ENCODE data around the gene CLDN14.

CLDN14 gene, protein sequence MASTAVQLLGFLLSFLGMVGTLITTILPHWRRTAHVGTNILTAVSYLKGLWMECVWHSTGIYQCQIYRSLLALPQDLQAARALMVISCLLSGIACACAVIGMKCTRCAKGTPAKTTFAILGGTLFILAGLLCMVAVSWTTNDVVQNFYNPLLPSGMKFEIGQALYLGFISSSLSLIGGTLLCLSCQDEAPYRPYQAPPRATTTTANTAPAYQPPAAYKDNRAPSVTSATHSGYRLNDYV

DNA sequence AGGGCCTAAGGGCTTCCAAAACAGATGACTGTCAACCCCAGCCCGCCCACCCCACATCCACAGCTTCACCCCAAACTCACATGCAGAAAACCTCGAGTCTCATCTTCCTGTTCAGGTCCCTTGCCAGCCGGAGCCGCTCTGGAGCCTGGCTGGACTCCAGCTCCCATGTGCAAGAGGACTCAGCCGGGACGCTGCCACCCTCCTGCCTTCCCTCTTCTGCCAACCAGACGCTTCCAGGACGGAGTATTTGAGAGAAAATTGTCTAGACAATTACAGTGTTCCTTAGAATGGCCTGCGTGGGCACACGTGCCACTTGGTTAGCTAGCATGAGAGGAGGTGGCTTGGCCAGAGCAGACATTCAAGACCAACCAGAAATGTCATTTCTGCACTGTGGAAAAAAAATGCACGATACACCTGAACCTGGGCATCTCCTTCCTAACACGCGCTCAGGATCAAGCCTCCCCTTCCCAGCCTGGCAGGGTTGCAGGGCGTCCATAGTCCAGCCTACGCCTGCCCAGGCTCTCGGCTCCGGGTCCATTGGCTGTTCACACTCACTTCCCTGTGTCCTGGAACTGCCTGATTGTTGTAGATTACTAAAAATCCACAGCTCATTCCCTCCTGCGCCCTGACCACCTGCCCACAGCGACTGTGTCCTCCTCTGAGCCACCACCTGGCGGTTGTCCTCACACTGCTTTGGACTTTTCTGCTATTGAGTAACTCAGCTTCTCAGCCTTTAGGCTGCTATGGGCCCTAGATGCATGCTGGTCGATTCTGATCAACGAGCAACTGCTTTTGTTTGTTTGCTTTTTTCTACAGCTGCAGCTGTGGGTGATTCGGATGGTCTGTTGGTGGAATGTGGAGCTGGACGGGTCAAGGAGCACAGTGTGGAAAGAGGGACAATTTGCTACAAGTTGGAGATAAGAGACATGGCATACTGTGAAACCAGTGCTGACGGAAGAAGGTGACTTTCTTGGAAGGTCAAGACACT is at the start of gene CLDN14:
CLDN14 (minus strand) TSS at position 708 of the 988 bp plus-strand sequence. CDS start 18,427 bp downstream, outside the sequence.
- Histone ChIP-seq H3K27me3 (ENCODE audit: control insufficient read depth, insufficient read depth, low read length) (no peaks in the 10 kb centered on the region), H3K9me3 (ENCODE audit: control insufficient read depth, insufficient read depth, low read length) (no peaks in the 10 kb centered on the region), H3K9ac (ENCODE audit: low read depth, low read length) (no peak within 1 kb of the TSS), H3K36me3 (ENCODE audit: control insufficient read depth, insufficient read depth, low read length) (no peaks in the 10 kb centered on the region), H3K4me1 (ENCODE audit: control insufficient read depth, insufficient read depth, low read length) (no peaks in the 10 kb centered on the region), H3K4me3 (ENCODE audit: low read depth, low read length) (no peak within 1 kb of the TSS)

GRCh38 chr21:36528716-36529115 is 48.8 kb upstream of the CLDN14 start:
- no peak overlapping the region for H3K4me3 ChIP-seq (ENCODE audit: low read depth, low read length)
- H3K9ac ChIP-seq (ENCODE audit: low read depth, low read length): no peak overlapping the region
- no peaks in the 10 kb centered on the region for H3K4me1 ChIP-seq (ENCODE audit: control insufficient read depth, insufficient read depth, low read length)
- H3K27me3 ChIP-seq (ENCODE audit: control insufficient read depth, insufficient read depth, low read length): no peaks in the 10 kb centered on the region
- H3K9me3 ChIP-seq (ENCODE audit: control insufficient read depth, insufficient read depth, low read length): no peaks in the 10 kb centered on the region
- no peaks in the 10 kb centered on the region for H3K36me3 ChIP-seq (ENCODE audit: control insufficient read depth, insufficient read depth, low read length)

DNA sequence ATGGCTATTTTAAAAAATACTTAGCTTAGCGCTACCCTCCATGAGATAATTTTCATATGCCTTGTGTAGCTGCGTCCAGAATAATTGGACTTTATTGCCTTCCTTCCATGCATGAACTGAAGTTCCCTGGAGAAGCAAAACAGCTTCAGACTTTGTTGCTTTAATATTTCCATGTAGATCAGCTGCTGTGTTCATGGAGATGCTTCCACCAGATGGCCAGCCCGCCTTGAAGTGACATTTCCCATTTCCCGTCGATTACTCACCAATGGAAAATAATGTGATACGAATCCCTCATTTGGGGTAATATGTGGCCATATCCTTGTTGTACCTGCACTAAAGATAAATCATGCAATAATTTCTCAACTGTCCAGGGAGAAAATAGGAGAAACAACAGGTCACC is 47.4 kb upstream of the CLDN14 start:
- Histone ChIP-seq H3K9ac (ENCODE audit: low read depth, low read length) (no peak overlapping the region), H3K4me3 (ENCODE audit: low read depth, low read length) (no peak overlapping the region), H3K27me3 (ENCODE audit: control insufficient read depth, insufficient read depth, low read length) (no peaks in the 10 kb centered on the region), H3K9me3 (ENCODE audit: control insufficient read depth, insufficient read depth, low read length) (no peaks in the 10 kb centered on the region), H3K36me3 (ENCODE audit: control insufficient read depth, insufficient read depth, low read length) (no peaks in the 10 kb centered on the region), H3K4me1 (ENCODE audit: control insufficient read depth, insufficient read depth, low read length) (no peaks in the 10 kb centered on the region)

DNA sequence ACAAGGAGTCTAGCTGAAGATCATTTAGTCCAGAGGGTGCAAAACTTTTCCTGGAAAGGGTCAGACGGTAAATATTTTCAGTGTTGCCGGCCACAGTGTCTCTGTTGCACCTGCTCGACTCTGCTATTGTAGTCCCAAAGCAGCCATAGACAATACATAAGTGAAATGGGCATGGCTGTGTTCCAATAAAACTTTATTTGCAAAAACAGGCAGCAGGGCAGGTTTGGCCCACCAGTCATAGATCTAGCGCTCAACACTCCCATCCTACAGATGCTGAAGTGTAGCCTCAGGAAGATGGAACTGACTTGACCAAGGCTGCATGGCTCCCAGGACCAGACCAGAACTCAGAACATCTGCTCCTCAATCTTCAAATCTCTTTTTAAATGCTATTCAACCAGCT is 46.2 kb upstream of the CLDN14 start:
- Histone ChIP-seq H3K36me3 (ENCODE audit: control insufficient read depth, insufficient read depth, low read length) (no peaks in the 10 kb centered on the region), H3K4me3 (ENCODE audit: low read depth, low read length) (no peak overlapping the region), H3K27me3 (ENCODE audit: control insufficient read depth, insufficient read depth, low read length) (no peaks in the 10 kb centered on the region), H3K9ac (ENCODE audit: low read depth, low read length) (no peak overlapping the region), H3K4me1 (ENCODE audit: control insufficient read depth, insufficient read depth, low read length) (no peaks in the 10 kb centered on the region), H3K9me3 (ENCODE audit: control insufficient read depth, insufficient read depth, low read length) (no peaks in the 10 kb centered on the region)

- Histone ChIP-seq H3K4me3 (ENCODE audit: low read depth, low read length) (no peak overlapping the region), H3K27me3 (ENCODE audit: control insufficient read depth, insufficient read depth, low read length) (no peaks in the 10 kb centered on the region), H3K36me3 (ENCODE audit: control insufficient read depth, insufficient read depth, low read length) (no peaks in the 10 kb centered on the region), H3K4me1 (ENCODE audit: control insufficient read depth, insufficient read depth, low read length) (no peaks in the 10 kb centered on the region), H3K9ac (ENCODE audit: low read depth, low read length) (no peak overlapping the region), H3K9me3 (ENCODE audit: control insufficient read depth, insufficient read depth, low read length) (no peaks in the 10 kb centered on the region)
These were observed 44.6 kb upstream of the CLDN14 start for GRCh38 chr21:36524477-36524876.

DNA sequence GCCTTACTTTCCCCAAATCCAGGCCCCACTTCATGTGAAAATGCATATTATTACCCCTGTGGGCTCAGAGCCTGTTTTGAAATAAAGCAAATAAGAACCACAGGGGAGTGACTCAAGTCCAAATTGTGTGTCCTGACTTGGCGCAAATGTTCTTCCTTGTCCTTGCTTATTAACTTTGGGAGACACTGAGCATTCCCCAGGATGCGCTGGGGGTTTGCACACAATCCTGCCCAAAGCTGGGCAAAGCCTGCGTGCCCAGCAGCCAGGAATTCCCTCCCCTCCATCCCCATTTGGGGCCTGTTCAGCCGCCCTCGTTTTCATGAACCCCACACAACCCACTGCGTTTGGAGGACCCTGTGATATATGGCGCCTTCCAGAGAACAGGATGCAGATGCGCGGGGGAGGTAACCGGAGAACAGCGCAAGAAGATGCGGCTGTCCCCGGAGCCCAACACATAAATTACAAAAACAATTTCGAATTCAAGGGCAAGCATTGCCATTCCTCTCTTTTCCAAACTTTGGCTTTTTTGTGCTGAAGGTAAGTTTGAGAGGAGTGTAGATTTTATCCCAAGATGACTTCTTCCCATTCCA is 42.4 kb upstream of the CLDN14 start:
- H3K27me3 ChIP-seq (ENCODE audit: control insufficient read depth, insufficient read depth, low read length): no peaks in the 10 kb centered on the region
- H3K9ac ChIP-seq (ENCODE audit: low read depth, low read length): no peak overlapping the region
- no peaks in the 10 kb centered on the region for H3K9me3 ChIP-seq (ENCODE audit: control insufficient read depth, insufficient read depth, low read length)
- no peaks in the 10 kb centered on the region for H3K4me1 ChIP-seq (ENCODE audit: control insufficient read depth, insufficient read depth, low read length)
- no peaks in the 10 kb centered on the region for H3K36me3 ChIP-seq (ENCODE audit: control insufficient read depth, insufficient read depth, low read length)
- no peak overlapping the region for H3K4me3 ChIP-seq (ENCODE audit: low read depth, low read length)

DNA sequence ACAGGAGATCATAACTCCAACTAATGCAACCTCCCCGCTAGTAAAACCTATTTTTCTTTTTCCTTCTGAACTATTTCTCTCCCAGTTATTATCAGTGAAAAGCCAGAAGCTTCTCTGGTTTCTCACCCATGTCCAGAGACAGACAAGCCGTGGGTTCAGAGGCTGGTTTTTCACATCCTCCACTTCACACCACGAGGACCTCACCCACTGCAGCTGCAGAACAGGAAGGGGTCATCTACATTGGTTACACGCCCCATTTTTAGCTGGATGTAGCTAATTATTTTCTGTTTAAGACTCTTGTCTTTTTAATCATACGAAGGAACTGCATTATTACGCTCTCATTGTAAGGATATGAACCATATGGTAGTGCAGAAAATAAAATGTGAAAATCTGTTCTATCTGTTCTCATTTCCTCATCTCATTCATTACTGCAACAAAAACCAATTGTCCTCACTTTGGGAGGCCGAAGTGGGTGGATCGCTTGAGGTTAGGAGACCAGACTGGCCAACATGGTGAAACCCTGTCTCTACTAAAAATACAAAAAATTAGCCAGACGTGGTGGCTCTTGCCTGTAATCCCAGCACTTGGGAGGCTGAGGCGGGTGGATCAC is 39.1 kb upstream of the CLDN14 start:
- H3K9me3 ChIP-seq (ENCODE audit: control insufficient read depth, insufficient read depth, low read length): no peaks in the 10 kb centered on the region
- no peak overlapping the region for H3K4me3 ChIP-seq (ENCODE audit: low read depth, low read length)
- no peaks in the 10 kb centered on the region for H3K36me3 ChIP-seq (ENCODE audit: control insufficient read depth, insufficient read depth, low read length)
- H3K9ac ChIP-seq (ENCODE audit: low read depth, low read length): no peak overlapping the region
- no peaks in the 10 kb centered on the region for H3K27me3 ChIP-seq (ENCODE audit: control insufficient read depth, insufficient read depth, low read length)
- H3K4me1 ChIP-seq (ENCODE audit: control insufficient read depth, insufficient read depth, low read length): no peaks in the 10 kb centered on the region

DNA sequence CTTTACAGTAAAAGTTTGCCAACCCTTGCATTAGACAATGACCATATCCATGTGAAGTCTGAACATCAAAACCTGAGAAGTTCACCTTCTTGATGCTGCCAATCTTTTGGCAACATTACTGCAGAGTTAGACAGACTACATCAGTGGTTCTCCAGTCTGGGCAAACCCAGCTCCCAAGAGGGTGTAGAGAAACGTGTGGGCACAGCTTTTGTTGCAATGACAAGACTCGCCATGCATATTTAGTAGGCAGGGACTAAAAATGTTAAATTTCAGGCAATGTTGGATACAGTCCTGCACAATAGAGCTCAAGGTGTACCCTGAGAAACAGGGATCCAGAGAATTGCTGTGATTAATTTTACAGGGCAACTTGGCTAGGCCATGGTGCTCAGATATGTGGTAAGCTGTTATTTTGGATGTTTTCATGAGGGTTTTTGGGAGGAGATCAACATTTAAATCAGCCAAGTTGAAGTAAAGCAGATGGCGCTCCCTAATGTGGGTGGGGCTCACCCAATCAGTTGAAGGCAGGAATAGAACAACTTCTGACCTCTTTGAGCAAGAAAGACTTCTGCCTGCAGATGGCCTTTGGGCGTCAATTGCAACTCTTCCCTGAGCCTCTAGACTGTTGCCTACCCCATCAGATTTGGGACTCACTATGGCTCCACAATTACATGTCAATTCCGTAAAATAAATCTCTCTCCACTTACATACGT is 37.6 kb upstream of the CLDN14 start:
- Histone ChIP-seq H3K9me3 (ENCODE audit: control insufficient read depth, insufficient read depth, low read length) (no peaks in the 10 kb centered on the region), H3K27me3 (ENCODE audit: control insufficient read depth, insufficient read depth, low read length) (no peaks in the 10 kb centered on the region), H3K36me3 (ENCODE audit: control insufficient read depth, insufficient read depth, low read length) (no peaks in the 10 kb centered on the region), H3K9ac (ENCODE audit: low read depth, low read length) (no peak overlapping the region), H3K4me3 (ENCODE audit: low read depth, low read length) (no peak overlapping the region), H3K4me1 (ENCODE audit: control insufficient read depth, insufficient read depth, low read length) (no peaks in the 10 kb centered on the region)

- H3K9ac ChIP-seq (ENCODE audit: low read depth, low read length): no peak overlapping the region
- no peaks in the 10 kb centered on the region for H3K4me1 ChIP-seq (ENCODE audit: control insufficient read depth, insufficient read depth, low read length)
- H3K4me3 ChIP-seq (ENCODE audit: low read depth, low read length): no peak overlapping the region
- H3K9me3 ChIP-seq (ENCODE audit: control insufficient read depth, insufficient read depth, low read length): no peaks in the 10 kb centered on the region
- H3K36me3 ChIP-seq (ENCODE audit: control insufficient read depth, insufficient read depth, low read length): no peaks in the 10 kb centered on the region
- H3K27me3 ChIP-seq (ENCODE audit: control insufficient read depth, insufficient read depth, low read length): no peaks in the 10 kb centered on the region
These were observed 36.4 kb upstream of the CLDN14 start for GRCh38 chr21:36516281-36516680.

DNA sequence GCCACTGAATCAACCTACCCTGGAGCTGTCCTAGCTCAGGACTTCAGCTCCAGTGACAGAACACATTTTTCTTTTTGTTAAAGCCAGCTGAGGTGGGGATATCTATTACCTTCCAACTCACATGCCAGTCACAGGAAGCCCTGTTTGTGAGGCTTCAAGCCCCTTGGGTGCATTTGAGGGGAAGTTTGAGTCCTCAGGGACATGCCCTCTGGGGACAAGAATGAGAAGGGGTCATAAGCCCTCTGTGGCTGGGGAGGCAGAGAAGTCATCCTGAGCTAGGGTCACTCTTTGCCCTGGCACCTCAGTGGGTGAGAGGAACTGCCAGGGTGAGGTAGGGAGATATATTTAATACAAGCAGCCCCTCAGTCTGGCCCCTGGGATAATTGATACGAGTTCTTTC is 33.5 kb upstream of the CLDN14 start:
- no peak overlapping the region for H3K9ac ChIP-seq (ENCODE audit: low read depth, low read length)
- H3K9me3 ChIP-seq (ENCODE audit: control insufficient read depth, insufficient read depth, low read length): no peaks in the 10 kb centered on the region
- H3K36me3 ChIP-seq (ENCODE audit: control insufficient read depth, insufficient read depth, low read length): no peaks in the 10 kb centered on the region
- H3K4me1 ChIP-seq (ENCODE audit: control insufficient read depth, insufficient read depth, low read length): no peaks in the 10 kb centered on the region
- no peak overlapping the region for H3K4me3 ChIP-seq (ENCODE audit: low read depth, low read length)
- no peaks in the 10 kb centered on the region for H3K27me3 ChIP-seq (ENCODE audit: control insufficient read depth, insufficient read depth, low read length)

- Histone ChIP-seq H3K9me3 (ENCODE audit: control insufficient read depth, insufficient read depth, low read length) (no peaks in the 10 kb centered on the region), H3K4me3 (ENCODE audit: low read depth, low read length) (no peak overlapping the region), H3K27me3 (ENCODE audit: control insufficient read depth, insufficient read depth, low read length) (no peaks in the 10 kb centered on the region), H3K36me3 (ENCODE audit: control insufficient read depth, insufficient read depth, low read length) (no peaks in the 10 kb centered on the region), H3K4me1 (ENCODE audit: control insufficient read depth, insufficient read depth, low read length) (no peaks in the 10 kb centered on the region), H3K9ac (ENCODE audit: low read depth, low read length) (no peak overlapping the region)
These were observed 33.0 kb upstream of the CLDN14 start for GRCh38 chr21:36512971-36513370.

All from iPS-15b (cell line).